ENCODE results near the gene TGOLN2. TPM values are rescaled to one million over a fixed set of nuclear protein-coding genes. Genes with fewer than 3 reads are reported as not detected.

TGOLN2 gene
- total RNA-seq, 6 experiments from 2014 or later = 143 to 161 (median 150) TPM

DNA sequence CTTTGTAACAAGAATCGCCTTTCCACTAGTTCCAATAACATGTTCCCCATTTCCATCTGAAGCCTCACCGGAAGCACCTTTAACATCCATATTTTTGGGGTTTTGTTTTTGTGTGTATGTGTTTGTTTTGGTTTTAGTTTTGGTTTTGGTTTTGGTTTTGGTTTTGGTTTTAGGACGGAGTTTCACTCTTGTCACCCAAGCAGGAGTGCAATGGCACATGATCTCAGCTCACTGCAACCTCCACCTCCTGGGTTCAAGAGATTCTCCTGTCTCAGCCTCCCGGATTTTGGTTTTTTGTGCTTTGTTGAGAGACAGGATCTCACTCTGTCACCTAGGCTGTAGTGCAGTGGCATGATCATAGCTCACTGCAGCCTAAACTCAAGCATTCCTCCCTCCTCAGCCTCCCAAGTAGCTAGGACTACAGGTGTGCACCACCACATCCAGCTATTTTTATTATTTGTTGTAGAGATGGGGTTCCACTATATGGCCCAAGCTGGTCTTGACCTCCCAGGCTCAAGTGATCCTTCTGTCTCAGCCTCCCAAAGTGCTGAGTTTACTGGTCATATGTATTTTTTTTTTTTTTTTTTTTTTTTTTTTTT lies 36.3 kb downstream of the TGOLN2 start:
- Mint-ChIP-seq H3K36me3 (ENCODE audit: low read depth) (no peaks in the 10 kb centered on the region), H3K4me3 (no peak overlapping the region), H3K9me3 (no peaks in the 10 kb centered on the region), H3K27ac (no peak overlapping the region; the same call in 1 of the 2 replicates), H3K4me1 (ENCODE audit: low read depth) (peaks cover 34% of the 10 kb centered on the region), H3K27me3 (ENCODE audit: insufficient read depth) (no peaks in the 10 kb centered on the region)
- TF ChIP-seq, protein P1, sequence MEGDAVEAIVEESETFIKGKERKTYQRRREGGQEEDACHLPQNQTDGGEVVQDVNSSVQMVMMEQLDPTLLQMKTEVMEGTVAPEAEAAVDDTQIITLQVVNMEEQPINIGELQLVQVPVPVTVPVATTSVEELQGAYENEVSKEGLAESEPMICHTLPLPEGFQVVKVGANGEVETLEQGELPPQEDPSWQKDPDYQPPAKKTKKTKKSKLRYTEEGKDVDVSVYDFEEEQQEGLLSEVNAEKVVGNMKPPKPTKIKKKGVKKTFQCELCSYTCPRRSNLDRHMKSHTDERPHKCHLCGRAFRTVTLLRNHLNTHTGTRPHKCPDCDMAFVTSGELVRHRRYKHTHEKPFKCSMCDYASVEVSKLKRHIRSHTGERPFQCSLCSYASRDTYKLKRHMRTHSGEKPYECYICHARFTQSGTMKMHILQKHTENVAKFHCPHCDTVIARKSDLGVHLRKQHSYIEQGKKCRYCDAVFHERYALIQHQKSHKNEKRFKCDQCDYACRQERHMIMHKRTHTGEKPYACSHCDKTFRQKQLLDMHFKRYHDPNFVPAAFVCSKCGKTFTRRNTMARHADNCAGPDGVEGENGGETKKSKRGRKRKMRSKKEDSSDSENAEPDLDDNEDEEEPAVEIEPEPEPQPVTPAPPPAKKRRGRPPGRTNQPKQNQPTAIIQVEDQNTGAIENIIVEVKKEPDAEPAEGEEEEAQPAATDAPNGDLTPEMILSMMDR (IDR thresholded peaks at IDR 0.05) = no peak
- no peak for DNase-seq

DNA sequence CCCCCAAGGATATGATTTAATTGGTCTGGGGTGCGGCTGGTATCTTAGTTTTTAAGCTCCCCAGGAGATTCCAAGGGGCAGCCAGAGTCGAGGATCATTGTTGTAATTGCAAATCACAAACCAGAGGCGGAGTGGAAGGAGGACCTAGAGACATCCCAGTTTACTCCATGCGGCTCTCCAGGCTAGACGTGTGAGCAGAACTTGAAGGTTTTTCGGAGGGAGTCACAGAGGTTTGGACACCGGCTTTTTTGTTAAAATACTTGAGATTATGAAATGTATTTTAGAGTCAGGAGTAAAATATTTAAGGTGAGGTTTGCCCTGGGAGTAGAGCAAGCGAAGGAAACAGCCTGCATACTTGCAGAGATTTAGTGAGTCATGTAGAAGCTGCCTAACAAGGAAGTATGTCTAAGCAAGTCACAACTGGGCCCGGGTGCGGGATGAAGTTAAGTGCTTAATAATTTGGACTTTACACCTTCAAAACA lies 39.5 kb downstream of the TGOLN2 start:
- peaks cover 31% of the 10 kb centered on the region for H3K4me1 Mint-ChIP-seq (ENCODE audit: low read depth)
- no peaks in the 10 kb centered on the region for H3K27me3 Mint-ChIP-seq (ENCODE audit: insufficient read depth)
- peak; percentile 75 for DNase-seq
- TF ChIP-seq, protein P1 (IDR thresholded peaks at IDR 0.05) = no peak
- no peaks in the 10 kb centered on the region for H3K36me3 Mint-ChIP-seq (ENCODE audit: low read depth)
- no peaks in the 10 kb centered on the region for H3K9me3 Mint-ChIP-seq
- peak overlapping the region; percentile 74 for H3K27ac Mint-ChIP-seq
- peak overlapping the region; percentile 73 for H3K4me3 Mint-ChIP-seq

DNA sequence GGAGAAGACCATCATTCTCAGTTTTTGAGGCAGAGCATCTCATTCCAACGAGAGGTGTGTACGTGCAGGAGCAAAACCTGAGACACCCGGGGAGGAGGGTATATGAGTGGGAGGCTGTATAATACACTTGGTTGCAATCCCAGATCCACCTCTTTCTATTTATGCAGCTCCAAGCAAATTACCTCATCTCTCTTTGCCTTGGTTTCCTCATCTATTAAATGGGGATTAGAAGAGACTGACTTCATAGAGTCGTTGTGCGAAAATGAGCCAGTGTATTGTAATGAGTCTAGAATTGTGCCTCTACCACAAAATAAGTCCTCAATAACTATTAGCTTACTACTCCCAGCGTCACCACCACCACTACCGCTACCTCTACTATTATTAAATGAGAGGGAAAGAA lies 40.1 kb downstream of the TGOLN2 start:
- H3K27me3 Mint-ChIP-seq (ENCODE audit: insufficient read depth) = peaks cover 2% of the 10 kb centered on the region; the same call in 1 of the 2 replicates
- TF ChIP-seq, protein P1 (IDR thresholded peaks at IDR 0.05) = no peak
- H3K27ac Mint-ChIP-seq = peak overlapping the region; percentile 74
- H3K4me3 Mint-ChIP-seq = peak overlapping the region; percentile 73
- H3K36me3 Mint-ChIP-seq (ENCODE audit: low read depth) = no peaks in the 10 kb centered on the region
- H3K9me3 Mint-ChIP-seq = no peaks in the 10 kb centered on the region
- peaks cover 31% of the 10 kb centered on the region for H3K4me1 Mint-ChIP-seq (ENCODE audit: low read depth)
- no peak for DNase-seq

DNA sequence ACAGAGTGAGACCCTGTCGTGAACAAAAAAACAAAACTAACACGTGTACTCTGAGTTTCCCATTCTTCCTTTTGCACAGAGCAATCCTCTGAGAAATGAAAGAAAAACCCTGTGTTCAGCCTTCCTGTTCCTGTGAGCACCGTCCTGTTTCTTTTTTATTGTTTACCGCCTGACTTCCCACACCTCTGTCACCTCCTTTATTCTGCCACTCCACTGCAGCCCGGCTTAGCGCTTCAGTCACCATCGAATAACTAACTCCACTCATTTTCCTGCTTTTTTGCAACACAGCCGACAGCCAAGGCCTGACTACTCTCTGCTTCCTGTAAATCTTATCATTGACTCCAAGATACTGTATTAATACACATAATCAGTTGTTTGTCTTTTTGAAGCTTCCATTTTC lies 40.9 kb downstream of the TGOLN2 start:
- H3K27ac Mint-ChIP-seq = no peak overlapping the region
- H3K27me3 Mint-ChIP-seq (ENCODE audit: insufficient read depth) = peaks cover 2% of the 10 kb centered on the region; the same call in 1 of the 2 replicates
- H3K4me3 Mint-ChIP-seq = no peak overlapping the region

DNA sequence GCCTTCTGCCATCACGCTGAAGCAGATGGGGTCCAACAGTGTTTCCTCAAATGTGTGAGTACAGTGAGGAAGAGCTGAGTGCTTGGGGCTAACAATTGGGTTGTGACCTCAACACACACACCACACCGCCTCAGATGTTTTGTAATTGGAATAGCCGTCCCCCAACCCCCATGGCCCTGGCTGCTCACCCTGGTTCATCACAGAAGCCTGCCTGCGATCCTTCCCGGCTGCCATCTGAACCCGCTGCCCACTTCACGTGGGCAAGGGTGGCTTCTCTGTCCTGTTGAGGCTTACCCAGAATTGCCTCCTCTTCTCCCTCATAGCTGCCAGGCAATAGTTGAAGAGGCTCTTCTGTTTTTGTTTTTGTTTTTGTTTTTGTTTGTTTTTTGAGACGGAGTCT lies 44.1 kb downstream of the TGOLN2 start:
- no peak for DNase-seq
- no peak overlapping the region for H3K27ac Mint-ChIP-seq
- no peak overlapping the region for H3K4me3 Mint-ChIP-seq
- H3K4me1 Mint-ChIP-seq (ENCODE audit: low read depth) = peaks cover 36% of the 10 kb centered on the region
- peaks cover 4% of the 10 kb centered on the region; the same call in 1 of the 2 replicates for H3K36me3 Mint-ChIP-seq (ENCODE audit: low read depth)
- peaks cover 2% of the 10 kb centered on the region; the same call in 1 of the 2 replicates for H3K27me3 Mint-ChIP-seq (ENCODE audit: insufficient read depth)
- H3K9me3 Mint-ChIP-seq = no peaks in the 10 kb centered on the region
- TF ChIP-seq, protein P1 (IDR thresholded peaks at IDR 0.05) = no peak

More for the DNA sequence above, 40.9 kb downstream of the TGOLN2 start:
- TF ChIP-seq, protein P1 (IDR thresholded peaks at IDR 0.05) = no peak
- Mint-ChIP-seq H3K36me3 (ENCODE audit: low read depth) (no peaks in the 10 kb centered on the region), H3K9me3 (no peaks in the 10 kb centered on the region), H3K4me1 (ENCODE audit: low read depth) (peaks cover 31% of the 10 kb centered on the region)
- DNase-seq = no peak
